ENCODE results near the gene FAM151B. TPM values are rescaled to one million over a fixed set of nuclear protein-coding genes. Genes with fewer than 3 reads are reported as not detected.

Gene FAM151B
- total RNA-seq, 1 experiment from 2014 or later, result 0.72 TPM

DNA sequence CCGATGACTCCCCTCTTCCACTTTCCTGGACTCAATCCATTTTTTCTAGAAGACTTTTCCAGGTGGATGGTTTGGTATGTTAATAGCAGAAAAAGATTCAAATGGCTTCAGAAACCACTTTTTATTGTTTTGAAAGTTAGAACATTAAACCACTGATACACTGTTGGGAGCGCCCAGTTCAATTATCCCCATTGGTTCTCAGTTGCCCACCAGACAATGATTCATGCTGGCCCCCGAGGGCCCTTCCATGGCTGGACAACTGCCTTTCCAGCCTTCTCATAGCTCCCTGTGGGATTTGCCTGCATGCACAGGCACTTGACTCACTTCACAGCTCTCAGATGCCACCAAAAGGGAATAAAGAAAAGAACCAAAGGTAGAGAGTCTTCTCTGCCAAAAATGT is 103.5 kb downstream of the FAM151B start:
- H2BK120ac ChIP-seq (ENCODE audit: low read depth, low read length, poor library complexity, severe bottlenecking), result no peak overlapping the region
- no peaks in the 10 kb centered on the region for H3K27me3 ChIP-seq (ENCODE audit: insufficient read depth, low read length)
- H3K4ac ChIP-seq (ENCODE audit: low read depth, low read length), result no peak overlapping the region
- no peak overlapping the region for H2AFZ ChIP-seq (ENCODE audit: low read length)
- H2BK5ac ChIP-seq (ENCODE audit: insufficient read length, low read length), result no peak overlapping the region
- Mint-ChIP-seq H3K4me3 (no peak overlapping the region), H3K4me1 (peaks cover 3 to 5% of the 10 kb centered on the region in 2 experiments), H3K36me3 (ENCODE audit: insufficient read depth in 1 of 3, low read depth in 3 of 3) (no peaks in the 10 kb centered on the region), H3K27me3 (ENCODE audit: low read depth) (no peaks in the 10 kb centered on the region), H3K27ac (no peak overlapping the region; a peak in 1 of 7 replicates), H3K9me3 (no peaks in the 10 kb centered on the region)
- no peak overlapping the region for H3K14ac ChIP-seq (ENCODE audit: insufficient read depth, low read length)
- H4K5ac ChIP-seq (ENCODE audit: insufficient read length, low read depth, low read length), result no peak overlapping the region
- no peak overlapping the region for H2BK12ac ChIP-seq (ENCODE audit: insufficient read length, low read depth, low read length)
- H3K56ac ChIP-seq (ENCODE audit: insufficient read length, low read depth, low read length), result no peak overlapping the region
- WGBS (ENCODE audit: extremely low coverage, insufficient read length, low lambda C conversion rate), result no CpG with 5 or more reads among the region's 3 CpGs
- H3K18ac ChIP-seq (ENCODE audit: insufficient read length, low read depth, low read length), result no peak overlapping the region
- H4K20me1 ChIP-seq (ENCODE audit: control insufficient read depth, insufficient read depth, insufficient read length), result no peaks in the 10 kb centered on the region
- no peak for DNase-seq
- H3K23ac ChIP-seq (ENCODE audit: insufficient read length, low read depth, low read length), result no peak overlapping the region
- H3T11ph ChIP-seq (ENCODE audit: low read length), result no peak overlapping the region
- H3K4me1 ChIP-seq (ENCODE audit: insufficient read depth, low read length), result no peaks in the 10 kb centered on the region
- no peak overlapping the region for H2BK15ac ChIP-seq (ENCODE audit: low read depth, low read length)
- H2AK5ac ChIP-seq (ENCODE audit: insufficient read length, low read length), result no peak overlapping the region
- no peak overlapping the region for H4K8ac ChIP-seq (replicated peaks; ENCODE audit: insufficient read length, low read depth, low read length)
- no peaks in the 10 kb centered on the region for H3K23me2 ChIP-seq (ENCODE audit: insufficient read length, low read depth, low read length, poor library complexity, severe bottlenecking)
- H2BK20ac ChIP-seq (ENCODE audit: low read depth, low read length, poor library complexity, severe bottlenecking), result no peak overlapping the region
- H4K91ac ChIP-seq (ENCODE audit: insufficient read length, low read depth, low read length), result no peak overlapping the region
- H3K79me1 ChIP-seq (ENCODE audit: insufficient read depth, low read depth, low read length, poor library complexity, severe bottlenecking), result no peaks in the 10 kb centered on the region
- no peak overlapping the region for H3K9ac ChIP-seq (ENCODE audit: extremely low read depth, insufficient read length, low read length)
- TF ChIP-seq CTCF (conservative IDR thresholded peaks at IDR 0.05), result no peak
- H3K79me2 ChIP-seq (ENCODE audit: insufficient read depth, low read length), result no peaks in the 10 kb centered on the region
- no peak overlapping the region for H3K27ac ChIP-seq (ENCODE audit: insufficient read length, low read depth, low read length)
- H3K9me3 ChIP-seq (ENCODE audit: control insufficient read depth, low read depth, low read length), result no peaks in the 10 kb centered on the region
- no peak overlapping the region for H3K4me2 ChIP-seq (ENCODE audit: insufficient read depth, insufficient read length, low read length)
